K562 (cell line): ENCODE results near the gene ZNF296. TPM values are rescaled to one million over a fixed set of nuclear protein-coding genes. Genes with fewer than 3 reads are reported as not detected.

ENCODE experiments used
- EGR1 ChIP-seq: fragments of 450-650 bp; conservative IDR thresholded peaks from 2 replicates; pipeline ENCODE4 v1.6.1; 2017; ENCODE audit warnings: mild to moderate bottlenecking
- GABPB2 ChIP-seq: fragments of 250-450 bp; sonication (Bioruptor Pico); conservative IDR thresholded peaks from 2 replicates; pipeline ENCODE4 v1.5.1; 2021; ENCODE audit warnings: mild to moderate bottlenecking
- POLR2AphosphoS2 ChIP-seq: IDR thresholded peaks from 2 replicates; pipeline ENCODE4 v1.6.1; 2012; ENCODE audit warnings: low read length, improper control_type of control experiment
- PRPF4 ChIP-seq: fragments of 200-400 bp; formaldehyde crosslinking; IDR thresholded peaks from one replicate; pipeline ENCODE4 v1.6.1; 2017; ENCODE audit warnings: low read length, low read depth, mild to moderate bottlenecking; ENCODE audit not compliant: insufficient read depth, poor library complexity, severe bottlenecking
- RBM15 ChIP-seq: fragments of 200-400 bp; formaldehyde crosslinking; IDR thresholded peaks from 2 replicates; pipeline ENCODE4 v1.6.1; 2018; ENCODE audit warnings: mild to moderate bottlenecking, low read length, moderate library complexity; ENCODE audit not compliant: insufficient read depth
- TRIM24 ChIP-seq, 2 experiments: fragments of 450-650 bp; IDR thresholded peaks; 2 replicates each; pipeline ENCODE4 v1.6.1; 2016
- WHSC1 ChIP-seq: IDR thresholded peaks from one replicate; pipeline ENCODE4 v1.6.1; 2012; ENCODE audit warnings: low read length, control low read depth, inconsistent platforms
- ZFP91 ChIP-seq: sonication (generic); formaldehyde crosslinking; IDR thresholded peaks from 2 replicates; pipeline ENCODE4 v1.8.0; 2022; ENCODE audit warnings: mild to moderate bottlenecking, missing genetic modification reagents
- polyA plus RNA-seq, 8 experiments: library from polyadenylated mRNA; depleted of rRNA in 4 of 8; stranded (reverse) in 5 of 8; unstranded in 3 of 8; fragments of >200 nt; fragmentation: Nextera tagmentation in 2 of 8; fragmentation: Illumina TruSeq in 1 of 8; extraction: Ambion mirVana in 2 of 8; extraction: Trizol in 1 of 8; gene quantifications; 2 replicates each; pipeline versions ENCODE4 v1.2.1 to v1.2.3, GENCODE V29; 2011 to 2014; ENCODE audit warnings: inconsistent platforms in 1 of 8, missing spikeins in 1 of 8
- total RNA-seq, 7 experiments: library from RNA; depleted of rRNA in 6 of 7; stranded (reverse); fragments of >200 nt in 6 of 7; fragmentation: Illumina TruSeq in 2 of 7; extraction: Trizol in 2 of 7; gene quantifications; 2 replicates each; pipeline versions ENCODE4 v1.2.1 to v1.2.3, GENCODE V29; 2011 to 2021; ENCODE audit warnings: low replicate concordance in 1 of 7
- TF ChIP-seq, protein P1 (sequence below): fragments of 250-450 bp; sonication (Bioruptor Pico); IDR thresholded peaks from 2 replicates; pipeline ENCODE4 v1.4.0; 2020; ENCODE audit warnings: mild to moderate bottlenecking, moderate library complexity

ZNF296 gene
- total and polyA plus RNA-seq, 9 of the 15 experiments (the other 6 are each of a cell fraction or from before 2014, with no cell fraction given) = 0.03 to 8.8 (median 0.47) TPM; not detected in 1

GRCh38 chr19:45092747-45093678 is 16.7 kb upstream of the ZNF296 start, which contains the start of gene PPP1R37 (continued):
- TF ChIP-seq, protein P1, sequence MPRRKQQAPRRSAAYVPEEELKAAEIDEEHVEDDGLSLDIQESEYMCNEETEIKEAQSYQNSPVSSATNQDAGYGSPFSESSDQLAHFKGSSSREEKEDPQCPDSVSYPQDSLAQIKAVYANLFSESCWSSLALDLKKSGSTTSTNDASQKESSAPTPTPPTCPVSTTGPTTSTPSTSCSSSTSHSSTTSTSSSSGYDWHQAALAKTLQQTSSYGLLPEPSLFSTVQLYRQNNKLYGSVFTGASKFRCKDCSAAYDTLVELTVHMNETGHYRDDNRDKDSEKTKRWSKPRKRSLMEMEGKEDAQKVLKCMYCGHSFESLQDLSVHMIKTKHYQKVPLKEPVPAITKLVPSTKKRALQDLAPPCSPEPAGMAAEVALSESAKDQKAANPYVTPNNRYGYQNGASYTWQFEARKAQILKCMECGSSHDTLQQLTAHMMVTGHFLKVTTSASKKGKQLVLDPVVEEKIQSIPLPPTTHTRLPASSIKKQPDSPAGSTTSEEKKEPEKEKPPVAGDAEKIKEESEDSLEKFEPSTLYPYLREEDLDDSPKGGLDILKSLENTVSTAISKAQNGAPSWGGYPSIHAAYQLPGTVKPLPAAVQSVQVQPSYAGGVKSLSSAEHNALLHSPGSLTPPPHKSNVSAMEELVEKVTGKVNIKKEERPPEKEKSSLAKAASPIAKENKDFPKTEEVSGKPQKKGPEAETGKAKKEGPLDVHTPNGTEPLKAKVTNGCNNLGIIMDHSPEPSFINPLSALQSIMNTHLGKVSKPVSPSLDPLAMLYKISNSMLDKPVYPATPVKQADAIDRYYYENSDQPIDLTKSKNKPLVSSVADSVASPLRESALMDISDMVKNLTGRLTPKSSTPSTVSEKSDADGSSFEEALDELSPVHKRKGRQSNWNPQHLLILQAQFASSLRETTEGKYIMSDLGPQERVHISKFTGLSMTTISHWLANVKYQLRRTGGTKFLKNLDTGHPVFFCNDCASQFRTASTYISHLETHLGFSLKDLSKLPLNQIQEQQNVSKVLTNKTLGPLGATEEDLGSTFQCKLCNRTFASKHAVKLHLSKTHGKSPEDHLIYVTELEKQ (CRISPR knock-in tag) = no peak
- no peak for TF ChIP-seq ZFP91 (CRISPR knock-in tag)
- peak in 1 of 2 experiments; percentile 69; a peak in 2 of 4 replicates for TF ChIP-seq TRIM24 (IDR thresholded peaks at IDR 0.05)
- TF ChIP-seq RBM15 = no peak
- TF ChIP-seq POLR2AphosphoS2 = peak; percentile 95
- no peak for TF ChIP-seq WHSC1
- no peak for TF ChIP-seq PRPF4
- TF ChIP-seq GABPB2 (CRISPR knock-in tag) = no peak
- peak; percentile 84 for TF ChIP-seq EGR1
